Lung microvascular endothelial cell (primary cell): ENCODE data around the gene PROZ. TPM values are rescaled to one million over a fixed set of nuclear protein-coding genes. Genes with fewer than 3 reads are reported as not detected.

Experiments used
- DNase-seq, 2 donors: peaks; one replicate each; pipeline versions ENCODE4 v3.0.0 to v3.0.0-alpha.2; 2010; ENCODE audit warnings: low read depth in 2 of 2
- total RNA-seq: library from RNA; depleted of rRNA; stranded (reverse); fragments of >200 nt; gene quantifications from 2 replicates; pipeline ENCODE4 v1.2.1, GENCODE V29; 2014

PROZ gene
- total RNA-seq, 1 donor from 2014 or later = 0.20 TPM

DNA sequence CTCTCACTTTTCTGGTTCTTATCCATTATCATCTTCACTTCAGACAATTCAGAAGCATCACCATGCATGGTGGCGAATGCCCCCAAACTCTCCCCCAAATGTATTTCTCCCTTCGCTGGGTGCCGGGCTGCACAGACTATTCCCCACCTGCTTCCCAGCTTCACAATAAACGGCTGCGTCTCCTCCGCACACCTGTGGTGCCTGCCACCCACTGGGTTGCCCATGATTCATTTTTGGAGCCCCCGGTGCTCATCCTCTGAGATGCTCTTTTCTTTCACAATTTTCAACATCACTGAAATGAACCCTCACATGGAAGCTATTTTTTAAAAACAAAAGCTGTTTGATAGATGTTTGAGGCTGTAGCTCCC lies 38.6 kb upstream of the PROZ start:
- no peak for DNase-seq

GRCh38 chr13:113120300-113121182 lies 37.9 kb upstream of the PROZ start:
- DNase-seq = no peak

GRCh38 chr13:113121183-113121927 lies 37.1 kb upstream of the PROZ start:
- no peak for DNase-seq

DNA sequence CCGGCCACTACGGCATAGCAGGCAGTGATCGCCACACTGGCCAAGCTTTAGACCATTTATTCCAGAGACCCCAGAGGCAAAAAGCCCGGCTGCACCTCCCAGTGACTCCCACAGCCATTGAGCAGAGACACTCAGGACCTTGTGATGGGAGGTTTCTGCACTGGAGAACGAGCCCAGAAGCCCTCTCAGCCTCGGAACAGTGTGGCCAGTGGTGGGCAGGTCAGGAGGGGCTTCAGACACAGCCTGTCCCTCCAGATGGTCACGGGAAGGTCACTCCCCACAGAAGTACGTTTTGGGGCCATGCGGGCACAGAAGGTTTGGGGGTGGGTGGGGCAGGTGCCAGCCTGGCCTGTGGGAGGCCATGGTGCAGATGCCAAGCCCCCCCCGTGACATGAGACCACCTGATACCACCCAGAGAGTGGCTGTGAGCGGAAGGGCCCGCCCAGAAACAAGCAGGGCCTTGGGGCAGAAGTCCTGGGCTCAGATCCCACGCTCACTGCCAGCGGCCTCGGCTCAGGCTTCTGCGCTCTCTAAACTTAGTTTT lies 36.4 kb upstream of the PROZ start:
- no peak for DNase-seq

GRCh38 chr13:113122550-113123225 lies 35.8 kb upstream of the PROZ start, which contains the start of gene F10:
Gene F10, plus strand, starts transcription at chr13:113122799. Its CDS starts 57 bp downstream, at chr13:113122856.
- peak in 1 of 2 donors; percentile 44 for DNase-seq

GRCh38 chr13:113123226-113124201 lies 34.9 kb upstream of the PROZ start:
- peak in 1 of 2 donors; percentile 26 for DNase-seq

DNA sequence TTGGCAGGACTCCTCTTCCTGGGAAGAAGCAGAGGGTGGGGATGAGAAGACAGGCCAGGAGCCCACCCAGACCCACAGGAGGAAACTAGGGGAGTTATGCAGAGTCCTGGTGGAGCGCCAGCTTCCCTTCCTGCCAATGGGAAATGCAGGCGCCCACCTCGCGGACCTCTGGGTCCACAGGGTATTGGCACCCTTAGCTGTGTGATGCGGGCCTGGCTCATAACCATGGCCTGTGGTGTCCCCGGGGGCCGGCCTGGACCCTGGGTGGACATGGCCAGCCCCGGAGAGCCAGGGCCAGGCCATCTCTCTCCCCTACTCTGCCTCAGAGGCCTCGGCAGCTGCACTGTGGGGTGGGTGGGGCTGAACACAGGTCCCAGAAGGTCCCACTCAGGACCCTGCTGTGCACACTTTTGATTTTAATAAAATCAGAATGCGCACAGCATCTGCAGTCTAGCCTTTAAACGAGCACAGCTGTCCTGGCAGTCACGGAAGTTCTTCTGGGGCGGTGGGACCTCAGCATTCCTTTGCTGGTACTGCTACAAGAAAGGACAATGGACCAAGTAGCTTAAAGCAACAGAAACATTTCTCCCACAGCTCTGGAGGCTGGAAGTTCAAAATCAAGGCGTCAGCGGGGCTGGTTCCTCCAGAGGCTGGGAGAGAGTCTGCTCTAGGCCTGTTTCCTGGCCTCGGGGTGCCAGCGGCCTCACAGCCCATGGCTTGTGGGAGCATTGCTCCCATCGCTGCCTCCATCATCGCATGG lies 34.1 kb upstream of the PROZ start:
- DNase-seq = no peak

GRCh38 chr13:113125506-113126264 lies 32.8 kb upstream of the PROZ start:
- no peak for DNase-seq

DNA sequence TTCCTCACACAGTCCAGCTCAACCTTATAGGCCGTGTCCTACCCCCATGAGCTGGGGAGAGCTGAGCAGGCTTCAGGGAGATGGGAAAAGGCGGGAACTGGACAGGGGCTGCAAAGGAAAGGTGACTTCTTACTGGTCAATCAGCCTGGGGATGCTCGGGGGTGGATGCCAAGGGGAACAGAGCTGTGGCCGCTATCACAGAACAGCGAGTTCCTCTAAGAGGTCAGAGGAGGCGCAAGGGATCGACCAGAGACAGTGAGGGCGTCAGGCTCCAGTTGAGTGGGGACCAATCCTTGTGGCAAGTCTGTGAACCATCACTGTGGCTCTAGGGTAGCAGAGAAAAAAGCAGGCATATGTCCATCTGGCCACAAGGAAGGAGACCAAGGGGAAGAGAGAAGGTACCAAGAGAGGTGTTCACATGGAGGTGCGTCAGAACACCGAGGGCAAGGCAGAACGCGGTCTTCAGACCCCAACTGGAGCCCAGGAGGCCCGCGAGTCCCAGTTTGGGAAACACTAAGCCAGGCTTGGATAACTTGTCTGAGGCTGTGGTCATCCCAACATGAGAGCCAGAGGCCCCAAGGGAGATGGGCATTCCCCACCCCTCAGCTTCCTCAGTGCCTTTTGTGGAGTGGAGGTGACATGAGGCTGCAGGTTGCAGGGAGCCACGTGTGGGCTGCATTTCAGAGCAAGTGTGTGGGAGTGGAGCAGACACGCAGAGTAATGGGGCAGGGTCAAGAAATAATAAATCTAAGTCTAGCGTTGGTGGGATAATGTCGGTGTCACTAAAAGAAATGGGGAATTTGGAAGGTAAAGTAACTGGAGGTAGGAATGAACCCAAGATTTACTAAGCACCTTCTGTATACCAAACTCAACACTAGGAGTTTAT lies 31.9 kb upstream of the PROZ start:
- no peak for DNase-seq

DNA sequence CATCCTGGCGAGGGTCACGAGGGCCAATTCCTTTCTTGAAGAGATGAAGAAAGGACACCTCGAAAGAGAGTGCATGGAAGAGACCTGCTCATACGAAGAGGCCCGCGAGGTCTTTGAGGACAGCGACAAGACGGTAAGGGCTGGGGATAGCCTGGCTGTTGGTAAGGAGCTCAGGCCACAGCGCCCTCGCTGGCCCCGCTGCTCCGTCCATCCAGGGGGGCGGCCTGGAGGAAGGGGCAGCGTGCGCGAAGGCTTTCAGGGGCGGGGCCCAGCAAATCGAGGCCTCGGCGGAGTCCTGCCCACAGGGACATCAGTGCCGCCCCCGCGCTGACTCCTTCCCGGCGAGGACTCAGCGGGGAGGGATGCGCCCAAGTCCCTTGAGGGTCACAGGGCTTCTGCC lies 29.0 kb upstream of the PROZ start:
- no peak for DNase-seq

DNA sequence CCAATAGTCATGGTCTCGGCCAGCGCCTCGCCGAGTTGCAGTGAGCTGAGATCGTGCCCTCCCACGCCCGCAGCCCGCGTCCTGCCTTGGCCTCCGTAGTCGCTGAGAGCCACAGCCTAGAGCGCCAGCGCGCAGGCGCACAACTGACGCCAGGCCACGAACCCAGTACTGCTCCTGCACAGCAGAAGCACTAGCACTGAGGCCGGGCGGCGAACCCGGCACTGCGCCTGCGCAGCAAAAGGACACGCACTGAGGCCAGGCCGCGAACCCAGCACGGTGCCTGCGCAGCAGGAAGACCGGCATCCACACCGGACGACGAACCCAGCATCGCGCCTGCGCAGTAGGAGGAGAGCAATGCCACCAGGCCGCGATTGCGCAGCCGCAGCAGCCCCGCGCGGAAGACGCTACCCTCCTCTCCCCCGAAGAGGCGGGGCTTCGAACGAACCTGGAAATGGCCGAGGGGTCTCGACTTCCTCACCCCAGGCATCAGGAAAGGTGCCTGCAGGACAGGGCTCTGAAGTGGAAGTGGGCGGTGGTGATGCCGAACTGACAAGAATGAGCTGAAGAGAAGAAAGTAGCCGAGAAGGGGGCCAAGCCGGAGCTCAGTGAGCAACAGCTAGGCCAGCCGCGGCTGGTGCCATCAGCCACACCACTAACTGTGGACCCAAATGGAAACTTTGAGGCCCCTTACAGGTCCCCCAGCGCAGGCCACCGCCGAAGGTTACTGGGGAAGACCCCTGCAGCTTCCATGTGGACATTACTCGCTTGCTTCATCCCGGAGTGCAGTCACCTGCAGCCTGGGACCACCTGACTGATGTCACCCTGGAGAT lies 28.3 kb upstream of the PROZ start:
- DNase-seq = no peak

GRCh38 chr13:113135281-113135760 lies 23.1 kb upstream of the PROZ start:
- no peak for DNase-seq

DNA sequence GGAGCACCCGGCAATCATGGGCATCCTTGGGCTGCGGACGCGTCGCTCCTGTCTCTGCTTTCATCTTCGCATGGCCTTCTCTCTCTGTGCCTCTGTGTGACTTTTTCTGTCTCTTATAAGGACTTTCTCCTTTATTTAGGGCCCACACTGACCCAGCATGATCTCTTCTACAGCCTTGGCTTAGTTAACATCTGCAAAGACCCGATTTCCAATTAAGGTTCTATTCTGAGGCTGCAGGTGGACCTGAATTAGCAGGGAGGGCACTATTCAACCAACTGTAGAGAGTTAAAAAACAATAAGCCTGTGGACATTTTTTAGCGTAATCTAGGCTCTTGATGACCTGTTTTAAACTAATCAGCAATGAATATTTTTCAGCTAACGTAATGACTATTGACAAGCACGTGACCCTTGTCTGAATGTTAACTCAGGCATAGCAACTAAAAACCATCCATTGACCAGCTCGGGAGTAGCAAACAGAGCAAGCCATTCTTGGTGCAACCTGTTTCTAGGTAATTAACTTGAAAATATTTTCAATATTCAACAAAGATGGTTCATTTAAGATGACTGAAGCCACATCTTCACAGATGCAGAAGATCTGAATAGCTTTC lies 20.7 kb upstream of the PROZ start:
- DNase-seq = no peak

DNA sequence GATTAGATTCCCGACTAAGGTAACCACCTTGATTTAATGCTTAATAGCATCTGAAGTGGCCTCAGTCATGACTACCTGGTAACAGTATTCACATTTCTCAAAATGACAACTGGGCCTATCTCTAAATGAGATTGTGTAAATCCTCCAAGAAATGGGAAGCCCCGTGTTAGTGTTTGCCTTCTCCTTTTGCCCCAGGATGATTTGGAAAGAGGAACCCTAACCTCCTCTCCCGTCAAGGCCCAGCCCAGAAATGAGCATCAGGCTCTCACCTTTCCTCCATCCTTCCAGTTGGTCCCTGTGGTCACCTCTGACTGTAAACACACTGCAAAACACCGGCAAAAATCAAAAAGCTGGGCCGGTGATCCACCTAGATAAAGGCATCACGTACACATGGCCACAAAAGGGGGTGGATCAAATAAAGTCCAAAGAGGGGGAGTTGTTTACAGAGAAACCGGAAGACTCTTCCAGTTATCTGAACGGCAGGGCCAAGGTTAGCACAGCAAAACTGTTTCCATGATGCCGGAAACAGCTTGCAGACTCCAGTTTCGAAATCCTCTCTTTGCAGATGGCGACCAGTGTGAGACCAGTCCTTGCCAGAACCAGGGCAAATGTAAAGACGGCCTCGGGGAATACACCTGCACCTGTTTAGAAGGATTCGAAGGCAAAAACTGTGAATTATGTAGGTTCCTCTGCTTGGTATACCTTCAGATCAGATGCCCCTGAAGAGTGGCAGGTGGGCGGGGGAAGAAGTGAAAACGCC lies 19.5 kb upstream of the PROZ start:
- peak in 1 of 2 donors; percentile 58 for DNase-seq

GRCh38 chr13:113139577-113139976 lies 18.9 kb upstream of the PROZ start:
- DNase-seq = no peak
